Trophoblast cell (in vitro differentiated cells and primary cell): ENCODE results near the gene METRNL.
A peak's percentile ranks its signal among the peaks of the same experiment; 100 is the strongest.
"Not testable (repeated sequence)": the region's sequence is repeated elsewhere in the genome, so short reads cannot be mapped to it uniquely, and the experiment has no call there.

Experiments used
- DNase-seq, 2 donors: peaks; one replicate each; pipeline ENCODE4 v3.0.0-alpha.2; 2016
- H2AFZ ChIP-seq: 2 replicates; pipeline ENCODE4 v1.6.1; 2013; ENCODE audit warnings: low read length, moderate library complexity, mild to moderate bottlenecking; ENCODE audit not compliant: insufficient read depth, poor library complexity
- H2AK5ac ChIP-seq: 2 replicates; pipeline ENCODE4 v1.6.1; 2013; ENCODE audit warnings: mild to moderate bottlenecking, low read length
- H2BK120ac ChIP-seq: 2 replicates; pipeline ENCODE4 v1.6.1; 2013; ENCODE audit warnings: low read length, mild to moderate bottlenecking, moderate library complexity; ENCODE audit not compliant: insufficient read depth, poor library complexity
- H2BK12ac ChIP-seq: 2 replicates; pipeline ENCODE4 v1.6.1; 2013; ENCODE audit warnings: mild to moderate bottlenecking, low read length, moderate library complexity
- H2BK5ac ChIP-seq: 2 replicates; pipeline ENCODE4 v1.6.1; 2013; ENCODE audit warnings: low read length, low read depth, moderate library complexity, mild to moderate bottlenecking; ENCODE audit not compliant: poor library complexity
- H3K14ac ChIP-seq: 2 replicates; pipeline ENCODE4 v1.6.1; 2013; ENCODE audit warnings: mild to moderate bottlenecking, low read length
- H3K18ac ChIP-seq: 2 replicates; pipeline ENCODE4 v1.6.1; 2013; ENCODE audit warnings: mild to moderate bottlenecking, low read length
- H3K23ac ChIP-seq: 2 replicates; pipeline ENCODE4 v1.6.1; 2013; ENCODE audit warnings: low read length
- H3K27ac ChIP-seq: 2 replicates; pipeline ENCODE4 v1.5.1; 2013; ENCODE audit warnings: low read depth, mild to moderate bottlenecking, inconsistent platforms, low read length, moderate library complexity
- H3K27me3 ChIP-seq: 2 replicates; pipeline ENCODE4 v1.6.1; 2013; ENCODE audit warnings: inconsistent platforms, mild to moderate bottlenecking, low read length, moderate library complexity; ENCODE audit not compliant: insufficient read depth
- H3K36me3 ChIP-seq, 2 experiments: 1 replicate in 1 of 2; 2 replicates in 1 of 2; pipeline ENCODE4 v1.6.1; 2013; ENCODE audit warnings: low read length in 2 of 2, mild to moderate bottlenecking in 2 of 2, moderate library complexity in 1 of 2; ENCODE audit not compliant: insufficient read depth in 2 of 2, control insufficient read depth in 1 of 2
- H3K4ac ChIP-seq: 2 replicates; pipeline ENCODE4 v1.6.1; 2013; ENCODE audit warnings: low read depth, mild to moderate bottlenecking, low read length, moderate library complexity
- H3K4me1 ChIP-seq, 2 experiments: 1 replicate in 1 of 2; 2 replicates in 1 of 2; pipeline ENCODE4 v1.6.1; 2013; ENCODE audit warnings: low read length in 2 of 2, mild to moderate bottlenecking in 2 of 2, moderate library complexity in 1 of 2; ENCODE audit not compliant: insufficient read depth in 2 of 2, control insufficient read depth in 1 of 2
- H3K4me2 ChIP-seq: 2 replicates; pipeline ENCODE4 v1.6.1; 2013; ENCODE audit warnings: inconsistent platforms, mild to moderate bottlenecking, low read length, moderate library complexity
- H3K4me3 ChIP-seq: 2 replicates; pipeline ENCODE4 v1.5.1; 2013; ENCODE audit warnings: mild to moderate bottlenecking, low read depth, low read length, inconsistent platforms
- H3K79me1 ChIP-seq: one replicate; pipeline ENCODE4 v1.6.1; 2013; ENCODE audit warnings: low read length
- H3K79me2 ChIP-seq: 2 replicates; pipeline ENCODE4 v1.6.1; 2013; ENCODE audit warnings: low read length, mild to moderate bottlenecking; ENCODE audit not compliant: control insufficient read depth, insufficient read depth, poor library complexity
- H3K9ac ChIP-seq: 2 replicates; pipeline ENCODE4 v1.6.1; 2013; ENCODE audit warnings: mild to moderate bottlenecking, low read length
- H3K9me3 ChIP-seq: 2 replicates; pipeline ENCODE4 v1.6.1; 2013; ENCODE audit warnings: low read depth, mild to moderate bottlenecking, control low read depth, inconsistent platforms, low read length; ENCODE audit not compliant: insufficient read depth
- H4K12ac ChIP-seq: 2 replicates; pipeline ENCODE4 v1.6.1; 2013; ENCODE audit warnings: low read depth, mild to moderate bottlenecking, low read length, moderate library complexity
- H4K8ac ChIP-seq: 2 replicates; pipeline ENCODE4 v1.6.1; 2013; ENCODE audit warnings: low read depth, mild to moderate bottlenecking, low read length, moderate library complexity
- H4K91ac ChIP-seq: one replicate; pipeline ENCODE4 v1.6.1; 2013; ENCODE audit warnings: low read depth, mild to moderate bottlenecking, low read length, moderate library complexity
- WGBS: extraction: QIAGEN DNeasy Blood & Tissue Kit; methylation state at CpG from one replicate; pipeline ENCODE4 v1.1.7; 2013; ENCODE audit warnings: missing lambda C conversion rate; ENCODE audit not compliant: insufficient read length, insufficient coverage; ENCODE audit errors: extremely low coverage; 5-methylcytosine and 5-hydroxymethylcytosine counted together

Gene METRNL

GRCh38 chr17:83121473-83121872, 42.1 kb downstream of the METRNL start:
- not testable (repeated sequence) for H2AFZ ChIP-seq, H4K8ac ChIP-seq, H3K4me2 ChIP-seq, H3K4me3 ChIP-seq, H2BK12ac ChIP-seq, H4K91ac ChIP-seq, H2AK5ac ChIP-seq, H4K12ac ChIP-seq, H3K18ac ChIP-seq, H3K14ac ChIP-seq, H3K4ac ChIP-seq, H3K23ac ChIP-seq, H3K79me1 ChIP-seq, H3K4me1 ChIP-seq, H3K27me3 ChIP-seq, H2BK120ac ChIP-seq, H3K27ac ChIP-seq, DNase-seq, H3K9ac ChIP-seq, H3K79me2 ChIP-seq, H3K36me3 ChIP-seq, H2BK5ac ChIP-seq
- no CpG with 5 or more reads among the region's 12 CpGs for WGBS
- peaks cover 37% of the 10 kb centered on the region for H3K9me3 ChIP-seq

- Histone ChIP-seq H3K9me3 (peaks cover 33% of the 10 kb centered on the region), H4K8ac (no peak overlapping the region), H3K14ac (no peak overlapping the region), H2BK120ac (no peak overlapping the region), H4K91ac (no peak overlapping the region), H2AFZ (no peak overlapping the region), H3K18ac (no peak overlapping the region), H3K27ac (no peak overlapping the region), H3K36me3 (no peaks in the 10 kb centered on the region), H3K4ac (no peak overlapping the region), H2BK12ac (no peak overlapping the region), H2AK5ac (no peak overlapping the region), H3K79me1 (no peaks in the 10 kb centered on the region), H3K27me3 (peaks cover 3% of the 10 kb centered on the region), H3K79me2 (no peaks in the 10 kb centered on the region), H3K4me1 (no peaks in the 10 kb centered on the region), H4K12ac (no peak overlapping the region), H3K9ac (no peak overlapping the region), H3K4me2 (no peak overlapping the region), H2BK5ac (no peak overlapping the region), H3K4me3 (no peak overlapping the region), H3K23ac (no peak overlapping the region)
- DNase-seq, result peak; percentile 75 to 84
- WGBS, result no CpG with 5 or more reads among the region's 26 CpGs
These were observed 42.8 kb downstream of the METRNL start for GRCh38 chr17:83121921-83122820.

GRCh38 chr17:83122834-83123233, 43.4 kb downstream of the METRNL start:
- Histone ChIP-seq H3K9me3 (peaks cover 35% of the 10 kb centered on the region), H3K14ac (no peak overlapping the region), H3K27me3 (peaks cover 3% of the 10 kb centered on the region), H3K79me2 (no peaks in the 10 kb centered on the region), H2AFZ (no peak overlapping the region), H3K4me1 (no peaks in the 10 kb centered on the region), H3K36me3 (no peaks in the 10 kb centered on the region), H2BK120ac (no peak overlapping the region), H3K4me2 (no peak overlapping the region), H3K27ac (no peak overlapping the region), H4K12ac (no peak overlapping the region), H3K23ac (no peak overlapping the region), H3K18ac (no peak overlapping the region), H2AK5ac (no peak overlapping the region), H3K4ac (no peak overlapping the region), H3K4me3 (no peak overlapping the region), H2BK5ac (no peak overlapping the region), H3K9ac (no peak overlapping the region), H2BK12ac (no peak overlapping the region), H3K79me1 (no peaks in the 10 kb centered on the region), H4K8ac (no peak overlapping the region), H4K91ac (no peak overlapping the region)
- no peak for DNase-seq
- WGBS, result no CpG with 5 or more reads among the region's 16 CpGs

- Histone ChIP-seq H2BK12ac (no peak overlapping the region), H3K4ac (no peak overlapping the region), H3K79me1 (no peaks in the 10 kb centered on the region), H3K4me1 (no peaks in the 10 kb centered on the region), H2BK5ac (no peak overlapping the region), H3K27me3 (peaks cover 3% of the 10 kb centered on the region), H4K12ac (no peak overlapping the region), H2BK120ac (no peak overlapping the region), H2AK5ac (no peak overlapping the region), H3K9ac (no peak overlapping the region), H3K79me2 (no peaks in the 10 kb centered on the region), H3K4me2 (no peak overlapping the region), H3K9me3 (peaks cover 34% of the 10 kb centered on the region), H3K14ac (no peak overlapping the region), H2AFZ (no peak overlapping the region), H3K27ac (no peak overlapping the region), H4K8ac (no peak overlapping the region), H3K23ac (no peak overlapping the region), H4K91ac (no peak overlapping the region), H3K4me3 (no peak overlapping the region), H3K36me3 (no peaks in the 10 kb centered on the region), H3K18ac (no peak overlapping the region)
- WGBS, result no CpG with 5 or more reads among the region's 25 CpGs
- DNase-seq, result no peak
These were observed 44.7 kb downstream of the METRNL start for GRCh38 chr17:83123896-83124801.
